Stomach (tissue), 4 donors: ENCODE results near the gene RUNX1.

Experiments used
- EP300 ChIP-seq: sonication (generic); formaldehyde crosslinking; IDR thresholded peaks from one replicate; pipeline ENCODE4 v1.6.1; 2017; ENCODE audit warnings: antibody characterized with exemption
- TF ChIP-seq, protein P1 (sequence below), 7 experiments: fragments of 450-650 bp in 4 of 7; fragments of 200-600 bp in 3 of 7; sonication (generic) in 3 of 7; IDR thresholded peaks; one replicate each; pipeline ENCODE4 v1.5.1; 2016 to 2019; ENCODE audit warnings: antibody characterized with exemption in 7 of 7, control low read depth in 2 of 7, mild to moderate bottlenecking in 1 of 7

DNA sequence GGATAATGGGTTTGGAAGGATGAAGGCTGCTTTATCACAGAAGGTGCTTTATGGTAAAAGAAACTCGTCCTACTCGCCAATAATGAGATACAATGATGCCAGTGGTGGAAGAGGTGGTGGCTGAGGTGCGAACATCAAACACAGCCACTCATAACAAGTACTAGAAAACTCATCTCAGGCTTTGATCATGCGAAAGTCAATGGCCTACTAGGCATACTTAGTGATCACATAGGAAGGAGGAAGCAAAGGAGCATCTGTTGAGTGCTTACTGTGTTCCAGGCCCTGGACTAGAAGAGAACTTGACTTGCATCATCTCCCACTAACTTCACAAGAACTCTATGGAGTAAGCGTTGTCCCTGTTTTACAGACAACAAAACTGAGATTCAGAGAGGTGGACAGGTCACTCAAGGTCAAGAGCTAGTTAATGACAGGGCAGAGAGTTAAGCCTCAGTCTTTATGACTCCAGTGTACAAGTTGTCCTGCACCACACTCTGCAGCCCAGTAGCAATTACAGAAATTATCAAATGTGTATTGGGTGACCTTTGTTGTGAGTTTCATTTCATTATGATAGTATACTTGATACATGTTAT lies 33.6 kb downstream of the RUNX1 start:
- TF ChIP-seq, protein P1, sequence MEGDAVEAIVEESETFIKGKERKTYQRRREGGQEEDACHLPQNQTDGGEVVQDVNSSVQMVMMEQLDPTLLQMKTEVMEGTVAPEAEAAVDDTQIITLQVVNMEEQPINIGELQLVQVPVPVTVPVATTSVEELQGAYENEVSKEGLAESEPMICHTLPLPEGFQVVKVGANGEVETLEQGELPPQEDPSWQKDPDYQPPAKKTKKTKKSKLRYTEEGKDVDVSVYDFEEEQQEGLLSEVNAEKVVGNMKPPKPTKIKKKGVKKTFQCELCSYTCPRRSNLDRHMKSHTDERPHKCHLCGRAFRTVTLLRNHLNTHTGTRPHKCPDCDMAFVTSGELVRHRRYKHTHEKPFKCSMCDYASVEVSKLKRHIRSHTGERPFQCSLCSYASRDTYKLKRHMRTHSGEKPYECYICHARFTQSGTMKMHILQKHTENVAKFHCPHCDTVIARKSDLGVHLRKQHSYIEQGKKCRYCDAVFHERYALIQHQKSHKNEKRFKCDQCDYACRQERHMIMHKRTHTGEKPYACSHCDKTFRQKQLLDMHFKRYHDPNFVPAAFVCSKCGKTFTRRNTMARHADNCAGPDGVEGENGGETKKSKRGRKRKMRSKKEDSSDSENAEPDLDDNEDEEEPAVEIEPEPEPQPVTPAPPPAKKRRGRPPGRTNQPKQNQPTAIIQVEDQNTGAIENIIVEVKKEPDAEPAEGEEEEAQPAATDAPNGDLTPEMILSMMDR (IDR thresholded peaks at IDR 0.05), result no peak
- no peak for TF ChIP-seq EP300
